Liver (tissue), 9 donors: ENCODE measurements around the gene DNMT3A. TPM values are rescaled to one million over a fixed set of nuclear protein-coding genes. Genes with fewer than 3 reads are reported as not detected.

Experiments used
- DNase-seq: peaks from one replicate; pipeline ENCODE4 v3.0.0-alpha.2; 2017; ENCODE audit warnings: low spot score
- H3K27ac ChIP-seq, 2 donors: one replicate each; pipeline ENCODE4 v1.7.0; 2013; ENCODE audit warnings: inconsistent platforms in 2 of 2, low read length in 2 of 2, control low read depth in 1 of 2, low read depth in 1 of 2, mild to moderate bottlenecking in 1 of 2
- H3K27me3 ChIP-seq, 4 donors: one replicate each; pipeline versions ENCODE4 v1.6.1 to v1.7.0; 2013; ENCODE audit warnings: low read length in 3 of 4, inconsistent platforms in 1 of 4, mild to moderate bottlenecking in 1 of 4, moderate library complexity in 1 of 4; ENCODE audit not compliant: control insufficient read depth in 4 of 4, insufficient read depth in 4 of 4
- H3K36me3 ChIP-seq, 4 donors: one replicate each; pipeline versions ENCODE4 v1.6.1 to v1.7.0; 2013; ENCODE audit warnings: low read length in 3 of 4, mild to moderate bottlenecking in 3 of 4, low read depth in 1 of 4, moderate library complexity in 1 of 4; ENCODE audit not compliant: control insufficient read depth in 4 of 4, insufficient read depth in 3 of 4
- H3K4me1 ChIP-seq, 4 donors: one replicate each; pipeline versions ENCODE4 v1.6.1 to v1.7.0; 2013; ENCODE audit warnings: low read length in 3 of 4, mild to moderate bottlenecking in 3 of 4, moderate library complexity in 1 of 4; ENCODE audit not compliant: control insufficient read depth in 4 of 4, insufficient read depth in 4 of 4
- H3K4me3 ChIP-seq, 3 donors: one replicate each; pipeline versions ENCODE4 v1.6.1 to v1.7.0; 2013; ENCODE audit warnings: low read length in 3 of 3, control low read depth in 1 of 3, low read depth in 1 of 3, mild to moderate bottlenecking in 1 of 3
- H3K9ac ChIP-seq, 2 donors: one replicate each; pipeline ENCODE4 v1.7.0; 2013; ENCODE audit warnings: low read length in 2 of 2, mild to moderate bottlenecking in 2 of 2, moderate library complexity in 2 of 2, control low read depth in 1 of 2, low read depth in 1 of 2
- H3K9me3 ChIP-seq, 4 donors: one replicate each; pipeline versions ENCODE4 v1.6.1 to v1.7.0; 2013; ENCODE audit warnings: low read length in 3 of 4; ENCODE audit not compliant: control insufficient read depth in 4 of 4
- CTCF ChIP-seq: fragments of 150-350 bp; IDR thresholded peaks from 2 replicates; pipeline ENCODE4 v1.5.1; 2017; ENCODE audit warnings: improper control_type of control experiment, low read depth, low read length; ENCODE audit not compliant: missing input control
- FOXA1 ChIP-seq: IDR thresholded peaks from 2 replicates; pipeline ENCODE4 v1.6.1; 2016; ENCODE audit warnings: antibody characterized with exemption
- FOXA2 ChIP-seq: IDR thresholded peaks from 2 replicates; pipeline ENCODE4 v1.6.1; 2016; ENCODE audit warnings: antibody characterized with exemption
- GABPA ChIP-seq, 2 donors: IDR thresholded peaks in 1 of 2; conservative IDR thresholded peaks in 1 of 2; 2 replicates each; pipeline ENCODE4 v1.6.1; 2016; ENCODE audit warnings: antibody characterized with exemption in 2 of 2, mild to moderate bottlenecking in 1 of 2, moderate library complexity in 1 of 2
- JUND ChIP-seq, 2 donors: IDR thresholded peaks; 2 replicates each; pipeline ENCODE4 v1.6.1; 2016; ENCODE audit warnings: antibody characterized with exemption in 2 of 2
- MAX ChIP-seq: IDR thresholded peaks from 2 replicates; pipeline ENCODE4 v1.6.1; 2016; ENCODE audit warnings: antibody characterized with exemption
- NR2F2 ChIP-seq: IDR thresholded peaks from 2 replicates; pipeline ENCODE4 v1.6.1; 2016; ENCODE audit warnings: antibody characterized with exemption
- REST ChIP-seq: IDR thresholded peaks from 2 replicates; pipeline ENCODE4 v1.6.1; 2016; ENCODE audit warnings: antibody characterized with exemption, mild to moderate bottlenecking
- RXRA ChIP-seq, 2 donors: IDR thresholded peaks; 2 replicates each; pipeline ENCODE4 v1.6.1; 2017 to 2018; ENCODE audit warnings: antibody characterized with exemption in 2 of 2, mild to moderate bottlenecking in 1 of 2
- SP1 ChIP-seq: IDR thresholded peaks from 2 replicates; pipeline ENCODE4 v1.6.1; 2018; ENCODE audit warnings: antibody characterized with exemption, mild to moderate bottlenecking
- YY1 ChIP-seq: IDR thresholded peaks from 2 replicates; pipeline ENCODE4 v1.6.1; 2016; ENCODE audit warnings: antibody characterized with exemption, mild to moderate bottlenecking
- WGBS: extraction: QIAGEN DNeasy Blood & Tissue Kit; methylation state at CpG from one replicate; pipeline ENCODE4 v1.1.7; 2013; 5-methylcytosine and 5-hydroxymethylcytosine counted together
- polyA plus RNA-seq, 2 donors: library from polyadenylated mRNA; stranded (reverse) in 1 of 2; unstranded in 1 of 2; fragments of 200-250 nt in 1 of 2; fragments of >200 nt in 1 of 2; fragmentation: Nextera tagmentation in 1 of 2; extraction: Ambion mirVana in 1 of 2; gene quantifications; one replicate each; pipeline versions ENCODE4 v1.2.1 to v1.2.3, GENCODE V29; 2013 to 2015
- total RNA-seq, 2 donors: library from RNA; depleted of rRNA; stranded (reverse); fragments of >200 nt; gene quantifications; one replicate each; pipeline ENCODE4 v1.2.3, GENCODE V29; 2014
- donor health status: healthy.
- donor health status: healthy.
- donor health status: healthy.
- donor health status: healthy.
- donor health status: healthy.

DNMT3A gene
- total and polyA plus RNA-seq, 4 donors, result 3.5 to 24.2 (median 8.1) TPM

GRCh38 chr2:25204190-25204838 lies 137.4 kb downstream of the DNMT3A start:
- H3K4me1 ChIP-seq, result peaks cover 0 to 3% (median 0%) of the 10 kb centered on the region in 4 donors
- no peaks in the 10 kb centered on the region for H3K9me3 ChIP-seq
- TF ChIP-seq NR2F2 (no peak), FOXA2 (no peak), JUND (IDR thresholded peaks at IDR 0.05) (no peak), MAX (no peak), GABPA (IDR thresholded peaks at IDR 0.05 in 1 of 2, conservative IDR thresholded peaks at IDR 0.05 in 1 of 2) (no peak), SP1 (no peak), FOXA1 (no peak), REST (no peak), CTCF (no peak), YY1 (no peak)
- peak; percentile 64 for DNase-seq
- no peaks in the 10 kb centered on the region for H3K27me3 ChIP-seq
- no peaks in the 10 kb centered on the region for H3K36me3 ChIP-seq
- no peak overlapping the region for H3K9ac ChIP-seq
- WGBS, result 30% methylated on average over 59 of the region's 59 CpGs
- no peak overlapping the region for H3K27ac ChIP-seq
- H3K4me3 ChIP-seq, result peak overlapping the region in 1 of 3 donors; percentile 39

GRCh38 chr2:25202275-25202674 lies 139.4 kb downstream of the DNMT3A start:
- no peak overlapping the region for H3K4me3 ChIP-seq
- WGBS, result 86% methylated on average over 11 of the region's 11 CpGs

GRCh38 chr2:25201794-25202193 lies 139.9 kb downstream of the DNMT3A start:
- H3K27me3 ChIP-seq, result no peaks in the 10 kb centered on the region
- no peak overlapping the region for H3K27ac ChIP-seq
- TF ChIP-seq JUND (IDR thresholded peaks at IDR 0.05), result no peak
- H3K4me3 ChIP-seq, result no peak overlapping the region
- peaks cover 0 to 3% (median 0%) of the 10 kb centered on the region in 4 donors for H3K4me1 ChIP-seq
- 94% methylated on average over 7 of the region's 7 CpGs for WGBS
- no peaks in the 10 kb centered on the region for H3K36me3 ChIP-seq
- no peak for DNase-seq
- no peak overlapping the region for H3K9ac ChIP-seq
- no peaks in the 10 kb centered on the region for H3K9me3 ChIP-seq

More at GRCh38 chr2:25202275-25202674, 139.4 kb downstream of the DNMT3A start:
- DNase-seq, result no peak
- no peak overlapping the region for H3K9ac ChIP-seq
- H3K9me3 ChIP-seq, result no peaks in the 10 kb centered on the region
- peaks cover 0 to 3% (median 0%) of the 10 kb centered on the region in 4 donors for H3K4me1 ChIP-seq
- no peaks in the 10 kb centered on the region for H3K27me3 ChIP-seq
- no peak for TF ChIP-seq MAX
- no peak for TF ChIP-seq FOXA1
- TF ChIP-seq RXRA (IDR thresholded peaks at IDR 0.05), result no peak
- H3K36me3 ChIP-seq, result no peaks in the 10 kb centered on the region
- H3K27ac ChIP-seq, result no peak overlapping the region
